Endodermal cell (in vitro differentiated cells): ENCODE measurements around the gene COX7B2. TPM values are rescaled to one million over a fixed set of nuclear protein-coding genes. Genes with fewer than 3 reads are reported as not detected.
A peak's percentile ranks its signal among the peaks of the same experiment; 100 is the strongest.

Experiments
- DNase-seq: peaks from one replicate; pipeline ENCODE4 v3.0.0-alpha.2; 2017
- H3K27ac ChIP-seq: 2 replicates; pipeline ENCODE4 v1.5.1; 2013; ENCODE audit warnings: mild to moderate bottlenecking, low read depth, low read length, moderate library complexity
- H3K27me3 ChIP-seq: 2 replicates; pipeline ENCODE4 v1.6.1; 2013; ENCODE audit warnings: mild to moderate bottlenecking, low read length, moderate library complexity; ENCODE audit not compliant: insufficient read depth, control insufficient read depth, poor library complexity, severe bottlenecking
- H3K36me3 ChIP-seq: 2 replicates; pipeline ENCODE4 v1.7.0; 2013; ENCODE audit warnings: mild to moderate bottlenecking, low read length, moderate library complexity; ENCODE audit not compliant: control insufficient read depth, insufficient read depth
- H3K4me1 ChIP-seq: one replicate; pipeline ENCODE4 v1.7.0; 2013; ENCODE audit warnings: low read length; ENCODE audit not compliant: control insufficient read depth, insufficient read depth
- H3K4me3 ChIP-seq: 2 replicates; pipeline ENCODE4 v1.5.1; 2013; ENCODE audit warnings: mild to moderate bottlenecking, low read length, moderate library complexity
- H3K9ac ChIP-seq: 2 replicates; pipeline ENCODE4 v1.6.1; 2013; ENCODE audit warnings: mild to moderate bottlenecking, low read length, moderate library complexity; ENCODE audit not compliant: poor library complexity, severe bottlenecking; ENCODE audit errors: extremely low read depth
- H3K9me3 ChIP-seq: 2 replicates; pipeline ENCODE4 v1.6.1; 2013; ENCODE audit warnings: mild to moderate bottlenecking, low read length, moderate library complexity; ENCODE audit not compliant: control insufficient read depth
- H3K27ac Mint-ChIP-seq: 2 replicates; pipeline ENCODE4 v1.8.0; 2020; ENCODE audit warnings: mixed read lengths
- H3K27me3 Mint-ChIP-seq: 2 replicates; pipeline ENCODE4 v1.8.0; 2021; ENCODE audit warnings: mild to moderate bottlenecking, mixed read lengths; ENCODE audit not compliant: insufficient read depth
- H3K36me3 Mint-ChIP-seq: 2 replicates; pipeline ENCODE4 v1.8.0; 2020; ENCODE audit warnings: low read depth, mixed read lengths
- H3K4me1 Mint-ChIP-seq: 2 replicates; pipeline ENCODE4 v1.8.0; 2020; ENCODE audit warnings: mixed read lengths
- H3K4me3 Mint-ChIP-seq: 2 replicates; pipeline ENCODE4 v1.8.0; 2020; ENCODE audit warnings: mild to moderate bottlenecking, moderate library complexity, mixed read lengths
- H3K9me3 Mint-ChIP-seq: 2 replicates; pipeline ENCODE4 v1.8.0; 2020; ENCODE audit warnings: mild to moderate bottlenecking, mixed read lengths
- WGBS, 2 experiments: methylation state at CpG; one replicate each; pipeline versions ENCODE4 v1.1.5 to v1.1.7; 2013; ENCODE audit warnings: missing lambda C conversion rate in 2 of 2, mixed read lengths in 1 of 2; ENCODE audit not compliant: insufficient coverage in 1 of 2, insufficient read length in 1 of 2; 5-methylcytosine and 5-hydroxymethylcytosine counted together
- total RNA-seq, 2 donors: library from RNA; stranded (reverse); fragmentation: NEBNext Ultra II Directional in 1 of 2; extraction: Animal tissue kit (Norgen Biotek cat#: 25700) in 1 of 2; gene quantifications; 2 replicates in 1 of 2; 3 replicates in 1 of 2; pipeline ENCODE4 v1.2.1, GENCODE V29; 2021
- TF ChIP-seq, protein P1 (sequence below): fragments of 200-600 bp; sonication (generic); conservative IDR thresholded peaks from 2 replicates; pipeline ENCODE4 v1.5.0; 2021; ENCODE audit warnings: antibody characterized with exemption, mild to moderate bottlenecking

Gene COX7B2
- total RNA-seq, 2 donors from 2014 or later, result not detected

DNA sequence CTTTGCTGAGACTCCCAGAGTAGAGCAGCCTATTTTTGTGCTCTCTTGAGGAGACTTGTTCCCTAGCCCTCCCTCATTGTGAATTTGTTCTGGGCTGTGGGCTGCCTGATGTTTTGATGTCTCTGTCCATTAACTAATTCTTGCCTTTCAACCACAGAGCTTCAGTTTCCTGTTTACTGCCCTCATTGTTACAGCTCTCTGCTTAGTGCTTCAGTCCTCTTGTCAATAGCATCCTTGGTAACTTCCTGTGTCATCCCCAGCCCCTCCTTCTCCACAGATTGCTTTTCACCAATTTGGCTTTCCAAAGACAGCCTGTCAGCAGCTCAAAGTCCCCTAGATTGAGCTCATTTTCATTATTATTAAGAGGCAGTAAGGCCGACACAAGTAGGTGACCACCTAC is 69.9 kb downstream of the COX7B2 start:
- H3K27me3 ChIP-seq, result no peaks in the 10 kb centered on the region
- H3K4me1 ChIP-seq, result no peaks in the 10 kb centered on the region
- peak overlapping the region; percentile 53 for H3K27ac Mint-ChIP-seq
- peak; percentile 65 for DNase-seq
- no peaks in the 10 kb centered on the region for H3K36me3 ChIP-seq
- H3K4me1 Mint-ChIP-seq, result peaks cover 5% of the 10 kb centered on the region
- H3K9me3 Mint-ChIP-seq, result no peaks in the 10 kb centered on the region
- H3K36me3 Mint-ChIP-seq, result no peaks in the 10 kb centered on the region
- TF ChIP-seq, protein P1, sequence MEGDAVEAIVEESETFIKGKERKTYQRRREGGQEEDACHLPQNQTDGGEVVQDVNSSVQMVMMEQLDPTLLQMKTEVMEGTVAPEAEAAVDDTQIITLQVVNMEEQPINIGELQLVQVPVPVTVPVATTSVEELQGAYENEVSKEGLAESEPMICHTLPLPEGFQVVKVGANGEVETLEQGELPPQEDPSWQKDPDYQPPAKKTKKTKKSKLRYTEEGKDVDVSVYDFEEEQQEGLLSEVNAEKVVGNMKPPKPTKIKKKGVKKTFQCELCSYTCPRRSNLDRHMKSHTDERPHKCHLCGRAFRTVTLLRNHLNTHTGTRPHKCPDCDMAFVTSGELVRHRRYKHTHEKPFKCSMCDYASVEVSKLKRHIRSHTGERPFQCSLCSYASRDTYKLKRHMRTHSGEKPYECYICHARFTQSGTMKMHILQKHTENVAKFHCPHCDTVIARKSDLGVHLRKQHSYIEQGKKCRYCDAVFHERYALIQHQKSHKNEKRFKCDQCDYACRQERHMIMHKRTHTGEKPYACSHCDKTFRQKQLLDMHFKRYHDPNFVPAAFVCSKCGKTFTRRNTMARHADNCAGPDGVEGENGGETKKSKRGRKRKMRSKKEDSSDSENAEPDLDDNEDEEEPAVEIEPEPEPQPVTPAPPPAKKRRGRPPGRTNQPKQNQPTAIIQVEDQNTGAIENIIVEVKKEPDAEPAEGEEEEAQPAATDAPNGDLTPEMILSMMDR, result no peak
- 63 to 66% methylated on average over 1 of the region's 1 CpG for WGBS, 2 experiments
- H3K9ac ChIP-seq, result no peak overlapping the region
- no peak overlapping the region for H3K4me3 ChIP-seq
- no peak overlapping the region for H3K4me3 Mint-ChIP-seq
- H3K27me3 Mint-ChIP-seq, result no peaks in the 10 kb centered on the region
- no peaks in the 10 kb centered on the region for H3K9me3 ChIP-seq
- H3K27ac ChIP-seq, result no peak overlapping the region

DNA sequence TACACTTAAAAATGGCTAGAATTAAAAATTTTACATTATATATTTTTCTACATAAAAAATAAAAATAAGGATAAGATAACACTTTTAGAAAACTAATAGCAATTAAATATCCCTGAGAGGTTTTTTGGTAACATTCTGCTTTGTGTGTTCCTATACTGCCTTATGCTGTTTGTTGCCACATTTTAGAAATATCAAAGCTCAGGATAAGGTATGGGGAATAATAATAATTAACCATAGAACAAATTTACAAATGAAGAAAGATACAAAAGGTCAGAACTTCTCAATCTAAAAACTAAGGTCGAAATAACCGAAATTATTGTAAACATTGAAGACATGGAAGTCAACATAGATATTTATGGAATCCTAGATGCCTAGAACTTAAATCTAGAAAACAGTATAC is 71.4 kb downstream of the COX7B2 start:
- H3K9me3 Mint-ChIP-seq, result peaks cover under 1% of the 10 kb centered on the region
- no peaks in the 10 kb centered on the region for H3K27me3 ChIP-seq
- no peaks in the 10 kb centered on the region for H3K36me3 Mint-ChIP-seq

DNA sequence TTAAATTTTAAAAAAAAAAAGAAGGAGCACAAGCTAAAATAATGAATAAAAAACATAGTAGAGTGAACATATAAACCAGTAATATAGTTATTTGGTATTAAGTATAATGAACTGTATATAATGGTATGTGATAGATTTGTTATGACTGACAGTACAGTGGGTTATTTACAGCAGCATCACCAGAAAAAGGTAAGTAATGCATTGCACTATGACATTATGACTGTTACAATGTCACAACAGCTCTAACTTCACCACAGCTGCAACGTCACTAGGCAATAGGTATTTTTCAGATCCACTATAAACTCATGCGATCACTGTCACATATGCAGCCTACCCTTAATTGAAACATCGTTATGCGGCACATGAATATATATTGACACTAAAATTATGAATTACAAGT is 72.5 kb downstream of the COX7B2 start:
- Histone ChIP-seq H3K27me3 (no peaks in the 10 kb centered on the region), H3K9me3 (no peaks in the 10 kb centered on the region), H3K27ac (no peak overlapping the region), H3K4me1 (no peaks in the 10 kb centered on the region), H3K36me3 (no peaks in the 10 kb centered on the region), H3K9ac (no peak overlapping the region), H3K4me3 (no peak overlapping the region)
- TF ChIP-seq, protein P1, result no peak
- DNase-seq, result no peak
- H3K27me3 Mint-ChIP-seq, result no peaks in the 10 kb centered on the region
- peaks cover 9% of the 10 kb centered on the region for H3K9me3 Mint-ChIP-seq
- H3K36me3 Mint-ChIP-seq, result no peaks in the 10 kb centered on the region
- no peak overlapping the region for H3K27ac Mint-ChIP-seq
- WGBS, 2 experiments, result 91% methylated on average over 2 of the region's 4 CpGs; no CpG with 5 or more reads in 1 of the 2 experiments
- no peak overlapping the region for H3K4me3 Mint-ChIP-seq
- peaks cover 5% of the 10 kb centered on the region for H3K4me1 Mint-ChIP-seq

More for the DNA sequence above, 71.4 kb downstream of the COX7B2 start:
- no peak for DNase-seq
- no peak overlapping the region for H3K4me3 Mint-ChIP-seq
- H3K4me3 ChIP-seq, result no peak overlapping the region
- no peak overlapping the region for H3K27ac ChIP-seq
- 100% methylated on average over 2 of the region's 2 CpGs; no CpG with 5 or more reads in 1 of the 2 experiments for WGBS, 2 experiments
- H3K9me3 ChIP-seq, result no peaks in the 10 kb centered on the region
- no peak overlapping the region for H3K27ac Mint-ChIP-seq
- H3K27me3 Mint-ChIP-seq, result no peaks in the 10 kb centered on the region
- peaks cover 5% of the 10 kb centered on the region for H3K4me1 Mint-ChIP-seq
- no peaks in the 10 kb centered on the region for H3K36me3 ChIP-seq
- TF ChIP-seq, protein P1, result no peak
- no peak overlapping the region for H3K9ac ChIP-seq
- H3K4me1 ChIP-seq, result no peaks in the 10 kb centered on the region
